ENCODE results near the gene SLC16A13. TPM values are rescaled to one million over a fixed set of nuclear protein-coding genes. Genes with fewer than 3 reads are reported as not detected.
"Not testable (repeated sequence)": the region's sequence is repeated elsewhere in the genome, so short reads cannot be mapped to it uniquely, and the experiment has no call there.

Gene SLC16A13
- total RNA-seq, 1 experiment from 2014 or later: 13.1 TPM

GRCh38 chr17:7084088-7084487 lies 48.3 kb downstream of the SLC16A13 start:
- H3K4me3 ChIP-seq (ENCODE audit: low read depth in 2 of 2, low read length in 2 of 2): no peak overlapping the region
- H3K4me1 ChIP-seq (ENCODE audit: control insufficient read depth, insufficient read depth, low read length): no peaks in the 10 kb centered on the region
- no TSS peak for BruUV-seq (replicated peaks)
- ATAC-seq: no peak
- no peak for DNase-seq (ENCODE audit: low read depth, low spot score)
- no peaks in the 10 kb centered on the region for H3K9me3 ChIP-seq (ENCODE audit: control insufficient read depth, insufficient read depth, low read depth, low read length)
- no peak overlapping the region for H3K27ac ChIP-seq (ENCODE audit: low read length)
- H3K36me3 ChIP-seq (ENCODE audit: control insufficient read depth, insufficient read depth, low read length): no peaks in the 10 kb centered on the region
- ChIA-PET CTCF (no interaction called here), POLR2A (no interaction called here)
- in situ Hi-C loops (cut with HindIII; ENCODE audit: low pct_unique_long_range_greater_than_20kb, low sequenced_read_pairs) (no loop called here), intact Hi-C loops (cut with micrococcal nuclease; ENCODE audit: unreplicated experiment) (no loop called here)
- TF ChIP-seq TCF7L2 (IDR thresholded peaks at IDR 0.05; ENCODE audit: low read depth, low read length) (no peak), POLR2AphosphoS5 (IDR thresholded peaks at IDR 0.05; ENCODE audit: low read depth, low read length) (no peak), CTCF (IDR thresholded peaks at IDR 0.05) (no peak), SIN3A (IDR thresholded peaks at IDR 0.05; ENCODE audit: borderline replicate concordance, insufficient read depth, low read depth, low read length) (no peak), REST (IDR thresholded peaks at IDR 0.05; ENCODE audit: insufficient read depth in 1 of 2, low read depth in 2 of 2, low read length in 1 of 2) (no peak)
- H3K27me3 ChIP-seq (ENCODE audit: control insufficient read depth, insufficient read depth, low read length): no peaks in the 10 kb centered on the region

- H3K27me3 ChIP-seq (ENCODE audit: control insufficient read depth, insufficient read depth, low read length); ATAC-seq; H3K9me3 ChIP-seq (ENCODE audit: control insufficient read depth, insufficient read depth, low read depth, low read length); H3K27ac ChIP-seq (ENCODE audit: low read length); H3K4me3 ChIP-seq (ENCODE audit: low read depth in 2 of 2, low read length in 2 of 2); BruUV-seq (replicated peaks); in situ Hi-C loops (cut with HindIII; ENCODE audit: low pct_unique_long_range_greater_than_20kb, low sequenced_read_pairs); H3K36me3 ChIP-seq (ENCODE audit: control insufficient read depth, insufficient read depth, low read length); intact Hi-C loops (cut with micrococcal nuclease; ENCODE audit: unreplicated experiment); H3K4me1 ChIP-seq (ENCODE audit: control insufficient read depth, insufficient read depth, low read length); POLR2A ChIA-PET; DNase-seq (ENCODE audit: low read depth, low spot score): not testable (repeated sequence)
- CTCF ChIA-PET: interaction anchor here (0.6 kb wide), 1 partner anchor 405 kb away, joined by 3 read pairs; no protein-coding TSS in a partner anchor
These were observed 52.6 kb downstream of the SLC16A13 start for GRCh38 chr17:7088442-7088841.

- intact Hi-C loops (cut with micrococcal nuclease; ENCODE audit: unreplicated experiment); POLR2A ChIA-PET; H3K27me3 ChIP-seq (ENCODE audit: control insufficient read depth, insufficient read depth, low read length); in situ Hi-C loops (cut with HindIII; ENCODE audit: low pct_unique_long_range_greater_than_20kb, low sequenced_read_pairs); BruUV-seq (replicated peaks); H3K4me3 ChIP-seq (ENCODE audit: low read depth in 2 of 2, low read length in 2 of 2); H3K36me3 ChIP-seq (ENCODE audit: control insufficient read depth, insufficient read depth, low read length); DNase-seq (ENCODE audit: low read depth, low spot score); H3K9me3 ChIP-seq (ENCODE audit: control insufficient read depth, insufficient read depth, low read depth, low read length); ATAC-seq; CTCF ChIA-PET; H3K4me1 ChIP-seq (ENCODE audit: control insufficient read depth, insufficient read depth, low read length); H3K27ac ChIP-seq (ENCODE audit: low read length): not testable (repeated sequence)
These were observed 53.8 kb downstream of the SLC16A13 start for GRCh38 chr17:7089570-7089969.

Other genes with a start within 250 kb of the SLC16A13 start
- not detected for gene TEKT1, start 204.3 kb upstream of the SLC16A13 start, total RNA-seq (2021; ENCODE audit: unreplicated experiment)
- not detected for gene ALOX12, start 40.0 kb upstream of the SLC16A13 start, total RNA-seq (2021; ENCODE audit: unreplicated experiment)
- gene RNASEK, start 23.4 kb upstream of the SLC16A13 start, total RNA-seq (2021; ENCODE audit: unreplicated experiment): 196 TPM
- 0.18 TPM for gene BCL6B, start 13.0 kb upstream of the SLC16A13 start, total RNA-seq (2021; ENCODE audit: unreplicated experiment)
- gene SLC16A11, start 8.1 kb downstream of the SLC16A13 start, total RNA-seq (2021; ENCODE audit: unreplicated experiment): not detected
- gene CLEC10A, start 44.2 kb downstream of the SLC16A13 start, total RNA-seq (2021; ENCODE audit: unreplicated experiment): not detected
- 0.21 TPM for gene ASGR2, start 78.8 kb downstream of the SLC16A13 start, total RNA-seq (2021; ENCODE audit: unreplicated experiment)
- gene ASGR1, start 143.4 kb downstream of the SLC16A13 start, total RNA-seq (2021; ENCODE audit: unreplicated experiment): 1.3 TPM
- gene DLG4, start 183.8 kb downstream of the SLC16A13 start, total RNA-seq (2021; ENCODE audit: unreplicated experiment): 32.4 TPM
- 305 TPM for gene ACADVL, start 183.9 kb downstream of the SLC16A13 start, total RNA-seq (2021; ENCODE audit: unreplicated experiment)
- 84.2 TPM for gene DVL2, start 198.5 kb downstream of the SLC16A13 start, total RNA-seq (2021; ENCODE audit: unreplicated experiment)
- gene PHF23, start 203.4 kb downstream of the SLC16A13 start, total RNA-seq (2021; ENCODE audit: unreplicated experiment): 69.3 TPM
- gene GABARAP, start 206.4 kb downstream of the SLC16A13 start, total RNA-seq (2021; ENCODE audit: unreplicated experiment): 289 TPM
- 132 TPM for gene CTDNEP1, start 215.7 kb downstream of the SLC16A13 start, total RNA-seq (2021; ENCODE audit: unreplicated experiment)
- 89.5 TPM for gene ELP5, start 216.2 kb downstream of the SLC16A13 start, total RNA-seq (2021; ENCODE audit: unreplicated experiment)
- 43.1 TPM for gene CLDN7, start 226.5 kb downstream of the SLC16A13 start, total RNA-seq (2021; ENCODE audit: unreplicated experiment)
- 0.31 TPM for gene SLC2A4, start 245.7 kb downstream of the SLC16A13 start, total RNA-seq (2021; ENCODE audit: unreplicated experiment)